Measurements from ENCODE around the gene OR10A7. TPM values are rescaled to one million over a fixed set of nuclear protein-coding genes. Genes with fewer than 3 reads are reported as not detected.
"Not testable (repeated sequence)": the region's sequence is repeated elsewhere in the genome, so short reads cannot be mapped to it uniquely, and the experiment has no call there.

OR10A7 gene, protein sequence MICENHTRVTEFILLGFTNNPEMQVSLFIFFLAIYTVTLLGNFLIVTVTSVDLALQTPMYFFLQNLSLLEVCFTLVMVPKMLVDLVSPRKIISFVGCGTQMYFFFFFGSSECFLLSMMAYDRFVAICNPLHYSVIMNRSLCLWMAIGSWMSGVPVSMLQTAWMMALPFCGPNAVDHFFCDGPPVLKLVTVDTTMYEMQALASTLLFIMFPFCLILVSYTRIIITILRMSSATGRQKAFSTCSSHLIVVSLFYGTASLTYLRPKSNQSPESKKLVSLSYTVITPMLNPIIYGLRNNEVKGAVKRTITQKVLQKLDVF
- not detected for total RNA-seq
- polyA plus RNA-seq, result not detected
- long read RNA-seq, donor 1, result 0 reads
- long read RNA-seq, donor 2, result 0 reads

DNA sequence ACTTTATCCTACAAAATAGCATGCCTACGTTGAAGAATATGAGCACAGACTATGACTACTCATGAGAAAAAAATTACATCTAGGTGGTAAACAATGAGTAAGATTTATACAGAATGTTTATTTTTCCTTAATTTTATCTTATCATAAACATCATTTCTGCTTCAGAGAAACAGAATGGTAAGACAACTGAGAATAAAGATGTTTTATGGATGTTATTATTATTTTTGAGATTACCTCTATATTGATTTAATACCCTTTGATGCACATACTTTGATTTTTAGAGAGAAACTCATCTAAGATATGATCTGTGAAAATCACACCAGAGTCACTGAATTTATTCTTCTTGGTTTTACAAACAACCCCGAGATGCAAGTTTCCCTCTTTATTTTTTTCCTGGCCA, at the start of gene OR10A7:
Gene OR10A7, plus strand, starts transcription at position 301 of the 400 bp plus-strand sequence. Its CDS starts 0 bp downstream, at position 301.
- Histone ChIP-seq H3K4me1 (no peaks in the 10 kb centered on the region), H3K9me3 (no peaks in the 10 kb centered on the region), H3K36me3 (no peaks in the 10 kb centered on the region), H3K27me3 (replicated peaks in 1 of 7) (no peaks in the 10 kb centered on the region), H3K27ac (no peak within 1 kb of the TSS), H3K4me3 (no peak within 1 kb of the TSS)
- WGBS, 5 donors, result 78 to 90% (median 83%) methylated on average over 2 of the region's 2 CpGs
- TF ChIP-seq POLR2A (IDR thresholded peaks at IDR 0.05) (no peak), POLR2AphosphoS5 (IDR thresholded peaks at IDR 0.05) (no peak)
- TF ChIP-seq, protein P1, sequence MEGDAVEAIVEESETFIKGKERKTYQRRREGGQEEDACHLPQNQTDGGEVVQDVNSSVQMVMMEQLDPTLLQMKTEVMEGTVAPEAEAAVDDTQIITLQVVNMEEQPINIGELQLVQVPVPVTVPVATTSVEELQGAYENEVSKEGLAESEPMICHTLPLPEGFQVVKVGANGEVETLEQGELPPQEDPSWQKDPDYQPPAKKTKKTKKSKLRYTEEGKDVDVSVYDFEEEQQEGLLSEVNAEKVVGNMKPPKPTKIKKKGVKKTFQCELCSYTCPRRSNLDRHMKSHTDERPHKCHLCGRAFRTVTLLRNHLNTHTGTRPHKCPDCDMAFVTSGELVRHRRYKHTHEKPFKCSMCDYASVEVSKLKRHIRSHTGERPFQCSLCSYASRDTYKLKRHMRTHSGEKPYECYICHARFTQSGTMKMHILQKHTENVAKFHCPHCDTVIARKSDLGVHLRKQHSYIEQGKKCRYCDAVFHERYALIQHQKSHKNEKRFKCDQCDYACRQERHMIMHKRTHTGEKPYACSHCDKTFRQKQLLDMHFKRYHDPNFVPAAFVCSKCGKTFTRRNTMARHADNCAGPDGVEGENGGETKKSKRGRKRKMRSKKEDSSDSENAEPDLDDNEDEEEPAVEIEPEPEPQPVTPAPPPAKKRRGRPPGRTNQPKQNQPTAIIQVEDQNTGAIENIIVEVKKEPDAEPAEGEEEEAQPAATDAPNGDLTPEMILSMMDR (IDR thresholded peaks at IDR 0.05 in 8 of 11, conservative IDR thresholded peaks at IDR 0.05 in 3 of 11), result no peak
- intact Hi-C loops (cut with DNase I; ENCODE audit: low total_unique reads), result no loop called here
- no peak for DNase-seq

DNA sequence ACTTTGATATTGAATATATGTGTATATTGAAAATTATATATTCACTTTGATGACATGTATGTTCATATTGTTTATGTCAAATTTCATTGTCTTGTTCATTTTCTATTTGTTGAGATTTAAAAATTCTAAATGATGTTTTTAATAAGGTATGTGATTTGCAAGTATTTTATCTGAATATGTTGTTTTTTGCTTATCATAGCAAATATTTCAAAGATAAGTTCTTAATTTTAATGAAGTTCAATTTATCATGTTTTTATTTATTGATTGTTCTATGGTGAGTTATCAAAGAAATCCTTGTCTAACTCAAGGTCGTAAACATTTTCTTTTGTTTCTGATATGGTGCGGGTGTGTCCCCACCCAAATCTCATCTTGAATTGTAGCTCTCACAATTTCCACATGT, 49.4 kb upstream of the OR10A7 start:
- no peak for TF ChIP-seq POLR2AphosphoS5 (IDR thresholded peaks at IDR 0.05)
- TF ChIP-seq POLR2A (IDR thresholded peaks at IDR 0.05), result no peak
- TF ChIP-seq, protein P1 (IDR thresholded peaks at IDR 0.05 in 8 of 11, conservative IDR thresholded peaks at IDR 0.05 in 3 of 11), result no peak
- intact Hi-C loops (cut with DNase I; ENCODE audit: low total_unique reads), result no loop called here
- no peak overlapping the region for H3K4me3 ChIP-seq
- no peaks in the 10 kb centered on the region for H3K9me3 ChIP-seq
- no peaks in the 10 kb centered on the region for H3K4me1 ChIP-seq
- no peaks in the 10 kb centered on the region for H3K36me3 ChIP-seq
- H3K27me3 ChIP-seq (replicated peaks in 1 of 7), result no peaks in the 10 kb centered on the region
- no peak overlapping the region for H3K27ac ChIP-seq
- DNase-seq, result no peak
- WGBS, 5 donors, result 89 to 96% (median 95%) methylated on average over 2 of the region's 2 CpGs

DNA sequence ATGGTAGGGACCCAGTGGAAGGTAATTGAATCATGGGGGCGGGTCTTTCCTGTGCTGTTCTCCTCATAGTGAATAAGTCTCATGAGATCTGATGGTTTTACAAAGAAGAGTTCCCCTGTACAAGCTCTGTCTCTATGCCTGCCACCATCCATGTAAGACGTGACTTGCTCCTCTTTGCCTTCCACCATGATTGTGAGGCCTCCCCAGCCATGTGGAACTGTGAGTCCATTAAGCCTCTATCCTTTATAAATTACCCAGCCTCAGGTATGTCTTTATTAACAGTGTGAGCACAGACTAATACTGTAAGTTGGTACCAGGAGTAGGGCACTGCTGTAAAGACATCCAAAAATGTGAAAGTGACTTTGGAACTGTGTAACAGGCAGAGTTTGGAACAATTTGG, 49.0 kb upstream of the OR10A7 start:
- H3K9me3 ChIP-seq; H3K27ac ChIP-seq; H3K4me1 ChIP-seq; H3K4me3 ChIP-seq; intact Hi-C loops (cut with DNase I; ENCODE audit: low total_unique reads); H3K27me3 ChIP-seq (replicated peaks in 1 of 7); DNase-seq; H3K36me3 ChIP-seq: not testable (repeated sequence)
- 60 to 73% (median 67%) methylated on average over 2 of the region's 2 CpGs for WGBS, 5 donors

DNA sequence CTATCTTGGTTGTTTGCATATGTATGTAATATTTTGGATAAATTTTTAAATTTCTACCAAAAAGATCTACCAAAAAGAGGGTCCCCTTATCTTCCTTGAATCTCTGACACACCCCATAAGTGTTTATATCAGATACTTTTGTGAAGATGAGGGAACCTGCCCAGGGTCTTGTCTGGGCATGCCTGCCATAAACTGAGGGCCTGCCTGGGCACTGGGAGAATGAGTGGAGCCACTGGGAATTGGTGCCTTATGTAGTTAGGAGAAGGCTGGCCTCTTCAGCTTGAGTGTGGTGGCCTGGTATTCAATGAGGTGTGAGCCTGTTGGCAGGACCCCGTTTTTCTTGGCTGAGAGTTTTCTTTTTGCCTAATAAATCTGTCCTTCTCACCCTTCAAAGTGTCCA, 48.1 kb upstream of the OR10A7 start:
- no peak overlapping the region for H3K4me3 ChIP-seq
- intact Hi-C loops (cut with DNase I; ENCODE audit: low total_unique reads), result no loop called here
- no peak for DNase-seq
- H3K36me3 ChIP-seq, result no peaks in the 10 kb centered on the region
- H3K27ac ChIP-seq, result no peak overlapping the region
- H3K4me1 ChIP-seq, result no peaks in the 10 kb centered on the region
- TF ChIP-seq, protein P1 (IDR thresholded peaks at IDR 0.05 in 8 of 11, conservative IDR thresholded peaks at IDR 0.05 in 3 of 11), result no peak
- TF ChIP-seq POLR2A (IDR thresholded peaks at IDR 0.05) (no peak), POLR2AphosphoS5 (IDR thresholded peaks at IDR 0.05) (no peak)
- WGBS, 5 donors, result 38 to 62% (median 51%) methylated on average over 1 of the region's 1 CpG
- H3K9me3 ChIP-seq, result no peaks in the 10 kb centered on the region
- no peaks in the 10 kb centered on the region for H3K27me3 ChIP-seq (replicated peaks in 1 of 7)
